GM10266 (cell line): ENCODE data around the gene CRPPA.
"Not testable (repeated sequence)": the region's sequence is repeated elsewhere in the genome, so short reads cannot be mapped to it uniquely, and the experiment has no call there.

Source experiments
- DNase-seq: peaks from one replicate; pipeline ENCODE4 v3.0.0; 2012; ENCODE audit errors: extremely low spot score
- CTCF ChIP-seq: IDR thresholded peaks from 2 replicates; pipeline ENCODE4 v1.5.1; 2012; ENCODE audit warnings: mild to moderate bottlenecking, low read depth; ENCODE audit not compliant: control insufficient read depth, insufficient read depth; ENCODE audit errors: missing control alignments

Gene CRPPA

GRCh38 chr7:16421333-16422102 lies at the start of gene CRPPA:
Gene CRPPA (minus strand): TSS chr7:16421538. CDS start chr7:16421322, 216 bp downstream.
- peak; percentile 17 for DNase-seq
- no peak for TF ChIP-seq CTCF

GRCh38 chr7:16465469-16466361 lies 44.4 kb upstream of the CRPPA start, which contains the start of gene SOSTDC1:
Gene SOSTDC1 (minus strand): TSS chr7:16465738. CDS start chr7:16465668, 70 bp downstream.
- no peak for TF ChIP-seq CTCF
- DNase-seq, result no peak

GRCh38 chr7:16463949-16464715 lies 42.8 kb upstream of the CRPPA start:
- no peak for DNase-seq

GRCh38 chr7:16463520-16463919 lies 42.2 kb upstream of the CRPPA start:
- no peak for TF ChIP-seq CTCF
- no peak for DNase-seq

More at GRCh38 chr7:16463949-16464715, 42.8 kb upstream of the CRPPA start:
- TF ChIP-seq CTCF, result no peak

GRCh38 chr7:16462431-16462889 lies 41.1 kb upstream of the CRPPA start:
- no peak for DNase-seq
- no peak for TF ChIP-seq CTCF

GRCh38 chr7:16460789-16461493 lies 39.6 kb upstream of the CRPPA start:
- no peak for DNase-seq
- TF ChIP-seq CTCF, result no peak

- DNase-seq, result not testable (repeated sequence)
Observed at GRCh38 chr7:16456303-16456702, 35.0 kb upstream of the CRPPA start.
